CD4-positive, alpha-beta T cell treated with Interleukin-15 for 1 hour (primary cell): ENCODE measurements around the gene SLC37A2.

Experiments used
- DNase-seq: peaks from one replicate; pipeline ENCODE4 v3.0.0-alpha.2; 2020

Gene SLC37A2

GRCh38 chr11:125071846-125072217 is 8.7 kb downstream of the SLC37A2 start:
- DNase-seq: no peak

GRCh38 chr11:125072218-125072960 is 9.3 kb downstream of the SLC37A2 start:
- DNase-seq: peak; percentile 70

GRCh38 chr11:125072961-125073590 is 10.0 kb downstream of the SLC37A2 start:
- DNase-seq: no peak

- no peak for DNase-seq
Measured at GRCh38 chr11:125073616-125074483, 10.7 kb downstream of the SLC37A2 start.

- DNase-seq: no peak
Measured at GRCh38 chr11:125074511-125075241, 11.6 kb downstream of the SLC37A2 start.

- DNase-seq: no peak
Measured at GRCh38 chr11:125075242-125075625, 12.1 kb downstream of the SLC37A2 start.

- no peak for DNase-seq
Measured at GRCh38 chr11:125075900-125076317, 12.8 kb downstream of the SLC37A2 start.

- no peak for DNase-seq
Measured at GRCh38 chr11:125076378-125076945, 13.4 kb downstream of the SLC37A2 start.

- no peak for DNase-seq
Measured at GRCh38 chr11:125078016-125078415, 14.9 kb downstream of the SLC37A2 start.

GRCh38 chr11:125078516-125079140 is 15.5 kb downstream of the SLC37A2 start:
- no peak for DNase-seq

GRCh38 chr11:125079151-125079877 is 16.2 kb downstream of the SLC37A2 start:
- no peak for DNase-seq

GRCh38 chr11:125079878-125080530 is 16.9 kb downstream of the SLC37A2 start:
- DNase-seq: no peak

- DNase-seq: no peak
Measured at GRCh38 chr11:125080531-125080911, 17.4 kb downstream of the SLC37A2 start.

- no peak for DNase-seq
Measured at GRCh38 chr11:125081098-125081798, 18.1 kb downstream of the SLC37A2 start.

- no peak for DNase-seq
Measured at GRCh38 chr11:125082040-125082439, 18.9 kb downstream of the SLC37A2 start.

GRCh38 chr11:125082611-125083311 is 19.7 kb downstream of the SLC37A2 start:
- DNase-seq: no peak

- no peak for DNase-seq
Measured at GRCh38 chr11:125083312-125084056, 20.4 kb downstream of the SLC37A2 start.

- no peak for DNase-seq
Measured at GRCh38 chr11:125084057-125084416, 20.9 kb downstream of the SLC37A2 start.

- DNase-seq: no peak
Measured at GRCh38 chr11:125084761-125085231, 21.7 kb downstream of the SLC37A2 start.
